ENCODE results near the gene ATF2. TPM values are rescaled to one million over a fixed set of nuclear protein-coding genes. Genes with fewer than 3 reads are reported as not detected.

Gene ATF2
- total and polyA plus RNA-seq, 2 of the 4 experiments (the other 2 are of a cell fraction), result 23.2 to 60.0 TPM

DNA sequence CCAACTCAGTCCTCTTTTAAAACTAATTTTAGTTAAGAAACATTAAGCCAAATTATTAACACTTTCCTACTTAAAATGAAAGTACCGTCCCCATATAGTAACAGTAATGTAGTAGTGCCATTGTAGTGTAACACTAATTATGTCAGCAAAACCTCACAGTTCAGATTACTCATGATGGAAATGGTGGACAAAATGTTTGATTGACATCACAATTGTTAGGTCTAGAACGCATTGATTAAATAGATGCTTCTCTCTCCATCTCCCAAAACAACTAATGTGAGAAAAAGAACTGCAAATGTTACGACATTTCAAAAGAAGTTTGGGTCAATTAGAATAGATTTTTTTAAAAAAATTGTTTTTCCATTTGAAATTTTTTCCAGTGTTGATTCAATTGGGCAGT, 1.2 kb upstream of the ATF2 start:
- H4K91ac ChIP-seq (ENCODE audit: insufficient read depth, low read depth, low read length), result no peak overlapping the region
- no peak overlapping the region for H4K5ac ChIP-seq (ENCODE audit: low read depth, low read length)
- no peak overlapping the region for H3K27ac ChIP-seq (ENCODE audit: insufficient read depth, low read length)
- intact Hi-C loops (cut with micrococcal nuclease), result no loop called here
- no peak overlapping the region for H3K9ac ChIP-seq (ENCODE audit: low read depth, low read length)
- H2BK15ac ChIP-seq (ENCODE audit: low read depth, low read length), result no peak overlapping the region
- H2AK5ac ChIP-seq (ENCODE audit: low read depth, low read length), result no peak overlapping the region
- no peaks in the 10 kb centered on the region for H3K27me3 ChIP-seq (ENCODE audit: control insufficient read depth, insufficient read depth, low read length)
- no peak overlapping the region for H3K18ac ChIP-seq (ENCODE audit: low read depth, low read length)
- no peak overlapping the region for H2AFZ ChIP-seq (replicated peaks; ENCODE audit: low read length, poor library complexity)
- no peaks in the 10 kb centered on the region for H3K9me3 ChIP-seq (ENCODE audit: control insufficient read depth, insufficient read depth, low read length)
- in situ Hi-C loops (cut with MboI; ENCODE audit: low sequenced_read_pairs), result no loop called here
- no peak for TF ChIP-seq BHLHE40 (IDR thresholded peaks at IDR 0.05; ENCODE audit: low read depth, low read length)
- TF ChIP-seq NFE2L2 (IDR thresholded peaks at IDR 0.05; ENCODE audit: low read depth, low read length), result no peak
- no peak for TF ChIP-seq MAZ (IDR thresholded peaks at IDR 0.05; ENCODE audit: borderline replicate concordance, low read depth, low read length)
- TF ChIP-seq CTCF (conservative IDR thresholded peaks at IDR 0.05; ENCODE audit: low read depth, low read length), result no peak
- no TSS peak for BruUV-seq (replicated peaks)
- peaks cover 13% of the 10 kb centered on the region; the same call in 1 of the 2 replicates for H4K20me1 ChIP-seq (ENCODE audit: insufficient read depth, low read length)
- no peak overlapping the region for H2AK9ac ChIP-seq (replicated peaks; ENCODE audit: low read depth, low read length, poor library complexity)
- peaks cover under 1% of the 10 kb centered on the region; the same call in 1 of the 2 replicates for H3K36me3 ChIP-seq (ENCODE audit: control insufficient read depth, insufficient read depth, low read length)
- peaks cover 0 to 16% of the 10 kb centered on the region in 2 experiments; a peak in 2 of 4 replicates for H3K79me1 ChIP-seq (ENCODE audit: low read depth in 1 of 2, low read length in 2 of 2)
- no peak overlapping the region for H3K4ac ChIP-seq (ENCODE audit: low read depth, low read length)
- no peak overlapping the region for H3K4me2 ChIP-seq (ENCODE audit: low read depth, low read length)
- peaks cover 2% of the 10 kb centered on the region; the same call in 1 of the 2 replicates for H3K9me1 ChIP-seq (ENCODE audit: insufficient read depth, low read length)
- H3K14ac ChIP-seq (replicated peaks; ENCODE audit: low read depth, low read length), result no peak overlapping the region
- H3K23ac ChIP-seq (ENCODE audit: low read depth, low read length), result no peak overlapping the region
- H4K8ac ChIP-seq (ENCODE audit: low read depth in 2 of 2, low read length in 2 of 2), result no peak overlapping the region
- DNase-seq (no peak), ATAC-seq (ENCODE audit: low read depth) (no peak)
- no peak overlapping the region for H3K56ac ChIP-seq (ENCODE audit: extremely low read depth, insufficient read depth, low read length)
- dilution Hi-C loops (cut with HindIII; ENCODE audit: low sequenced_read_pairs, unreplicated experiment), result no loop called here
- H2BK5ac ChIP-seq (ENCODE audit: low read depth, low read length, poor library complexity, severe bottlenecking), result no peak overlapping the region
- H2BK120ac ChIP-seq (ENCODE audit: low read depth, low read length), result no peak overlapping the region
- ChIA-PET CTCF (interaction anchor here (0.6 kb wide), 1 partner anchor 42 kb away, joined by 6 read pairs; no protein-coding TSS in a partner anchor), POLR2A (ENCODE audit: unreplicated experiment) (no interaction called here)
- no peak overlapping the region for H3K4me3 ChIP-seq (ENCODE audit: insufficient read depth, low read depth, low read length)
- H3K4me1 ChIP-seq (ENCODE audit: control insufficient read depth, insufficient read depth, low read length), result no peaks in the 10 kb centered on the region
- H2BK20ac ChIP-seq (ENCODE audit: low read depth, low read length), result no peak overlapping the region
- no CpG with 5 or more reads among the region's 3 CpGs for WGBS, 2 experiments (ENCODE audit: extremely low coverage in 2 of 2, insufficient read length in 1 of 2)

Data from IMR-90 (cell line).